ENCODE data around the gene SUN2.

DNA sequence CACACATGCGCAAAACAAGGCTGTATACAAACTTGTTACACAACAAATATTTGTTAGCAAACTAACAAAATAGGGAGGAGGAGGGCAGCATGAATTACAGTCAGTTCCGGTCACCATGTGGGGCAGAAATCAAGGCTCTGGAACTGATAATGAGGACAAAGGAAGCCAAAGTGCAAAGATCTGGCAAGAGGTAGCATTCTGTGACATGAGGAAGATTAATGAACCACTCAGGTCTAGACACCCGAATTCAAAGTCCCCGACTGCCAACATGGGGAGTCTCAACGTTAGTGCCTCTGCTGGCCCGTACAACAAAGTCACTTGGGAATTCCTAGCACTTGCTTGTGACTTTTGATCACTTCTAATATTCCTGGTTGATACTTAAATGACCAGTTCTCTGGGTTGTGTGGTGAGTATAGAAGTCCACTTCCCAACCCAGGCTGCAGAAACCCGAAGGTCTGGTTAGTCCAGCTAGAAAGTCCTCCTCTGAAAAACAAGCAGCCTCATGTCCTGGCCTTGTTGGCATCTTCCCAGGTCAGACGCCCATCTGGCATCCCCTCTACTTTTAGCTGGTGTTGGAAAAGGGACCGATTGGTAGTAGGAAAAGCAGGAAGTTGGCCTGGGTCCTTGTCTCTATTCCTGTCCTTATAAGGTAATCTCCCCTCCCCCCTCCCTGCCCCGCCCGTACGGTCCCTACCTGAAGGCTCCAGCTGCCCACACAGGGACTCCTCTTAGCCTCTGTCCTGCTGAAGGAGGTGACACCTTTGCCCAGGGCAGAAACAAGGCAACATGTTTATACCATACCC is 1.6 kb downstream of the SUN2 start:
- no peak for TF ChIP-seq FOXM1 (IDR thresholded peaks at IDR 0.05; ENCODE audit: borderline replicate concordance, low read depth)
- no peak for TF ChIP-seq RAD21 (IDR thresholded peaks at IDR 0.05; ENCODE audit: low read depth)
- no peak for TF ChIP-seq MAX (IDR thresholded peaks at IDR 0.05)
- no peak for TF ChIP-seq CREB1 (IDR thresholded peaks at IDR 0.05; ENCODE audit: low read depth)
- no peak for TF ChIP-seq EGR1 (IDR thresholded peaks at IDR 0.05)
- TF ChIP-seq EP300 (IDR thresholded peaks at IDR 0.05; ENCODE audit: borderline replicate concordance), result no peak
- TF ChIP-seq TAF1 (IDR thresholded peaks at IDR 0.05; ENCODE audit: low read depth), result no peak
- no peak for TF ChIP-seq CEBPB (IDR thresholded peaks at IDR 0.05)
- TF ChIP-seq, protein P1, sequence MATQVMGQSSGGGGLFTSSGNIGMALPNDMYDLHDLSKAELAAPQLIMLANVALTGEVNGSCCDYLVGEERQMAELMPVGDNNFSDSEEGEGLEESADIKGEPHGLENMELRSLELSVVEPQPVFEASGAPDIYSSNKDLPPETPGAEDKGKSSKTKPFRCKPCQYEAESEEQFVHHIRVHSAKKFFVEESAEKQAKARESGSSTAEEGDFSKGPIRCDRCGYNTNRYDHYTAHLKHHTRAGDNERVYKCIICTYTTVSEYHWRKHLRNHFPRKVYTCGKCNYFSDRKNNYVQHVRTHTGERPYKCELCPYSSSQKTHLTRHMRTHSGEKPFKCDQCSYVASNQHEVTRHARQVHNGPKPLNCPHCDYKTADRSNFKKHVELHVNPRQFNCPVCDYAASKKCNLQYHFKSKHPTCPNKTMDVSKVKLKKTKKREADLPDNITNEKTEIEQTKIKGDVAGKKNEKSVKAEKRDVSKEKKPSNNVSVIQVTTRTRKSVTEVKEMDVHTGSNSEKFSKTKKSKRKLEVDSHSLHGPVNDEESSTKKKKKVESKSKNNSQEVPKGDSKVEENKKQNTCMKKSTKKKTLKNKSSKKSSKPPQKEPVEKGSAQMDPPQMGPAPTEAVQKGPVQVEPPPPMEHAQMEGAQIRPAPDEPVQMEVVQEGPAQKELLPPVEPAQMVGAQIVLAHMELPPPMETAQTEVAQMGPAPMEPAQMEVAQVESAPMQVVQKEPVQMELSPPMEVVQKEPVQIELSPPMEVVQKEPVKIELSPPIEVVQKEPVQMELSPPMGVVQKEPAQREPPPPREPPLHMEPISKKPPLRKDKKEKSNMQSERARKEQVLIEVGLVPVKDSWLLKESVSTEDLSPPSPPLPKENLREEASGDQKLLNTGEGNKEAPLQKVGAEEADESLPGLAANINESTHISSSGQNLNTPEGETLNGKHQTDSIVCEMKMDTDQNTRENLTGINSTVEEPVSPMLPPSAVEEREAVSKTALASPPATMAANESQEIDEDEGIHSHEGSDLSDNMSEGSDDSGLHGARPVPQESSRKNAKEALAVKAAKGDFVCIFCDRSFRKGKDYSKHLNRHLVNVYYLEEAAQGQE (IDR thresholded peaks at IDR 0.05; ENCODE audit: low read depth), result no peak
